AG08396 (cell line): ENCODE measurements around the gene TEX10.
"Not testable (repeated sequence)": the region's sequence is repeated elsewhere in the genome, so short reads cannot be mapped to it uniquely, and the experiment has no call there.

ENCODE experiments used
- DNase-seq: peaks from one replicate; pipeline ENCODE4 v3.0.0; 2012; ENCODE audit warnings: low spot score, mixed read lengths

TEX10 gene

DNA sequence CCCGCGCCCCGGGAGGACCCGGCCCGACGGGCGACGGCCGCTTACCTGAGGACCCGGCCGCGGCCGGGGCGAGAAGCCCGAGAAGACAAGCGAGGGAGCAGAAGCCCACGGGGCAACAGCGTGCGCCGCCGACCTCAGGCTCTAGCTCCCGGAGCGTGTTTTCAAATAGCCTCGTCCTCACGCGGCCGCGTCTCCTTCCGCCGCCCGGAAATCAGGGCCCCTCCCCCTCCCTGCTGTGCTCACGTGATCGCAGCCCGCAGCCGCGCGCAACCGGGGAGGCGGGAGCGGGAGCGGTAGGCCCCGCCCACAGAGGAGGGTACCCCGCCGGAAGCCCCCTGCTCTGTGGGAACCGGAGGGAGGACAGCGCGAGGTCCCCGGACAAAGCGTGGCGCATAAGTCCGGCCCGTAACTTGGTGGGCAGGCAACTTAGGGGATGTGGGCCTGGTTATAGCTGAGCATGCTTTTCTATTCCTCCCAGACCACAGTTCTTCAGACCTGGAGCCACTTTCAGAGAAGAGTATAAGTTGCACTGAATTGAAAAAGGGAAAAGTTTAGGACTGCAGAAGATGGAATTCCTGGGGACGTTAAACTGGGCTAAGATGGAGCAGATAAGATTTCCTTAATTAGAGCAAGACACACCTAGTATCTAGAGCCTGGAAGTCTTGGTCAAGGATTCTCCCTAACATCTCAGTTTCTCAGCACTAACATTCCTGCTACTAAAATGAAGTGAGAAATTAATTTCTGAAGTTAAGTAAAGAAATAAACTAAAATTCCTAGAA is at the start of gene TEX10:
Gene TEX10, minus strand, starts transcription at position 216 of the 779 bp plus-strand sequence. CDS start 3,579 bp downstream, outside the sequence.
- peak; percentile 96 for DNase-seq

DNA sequence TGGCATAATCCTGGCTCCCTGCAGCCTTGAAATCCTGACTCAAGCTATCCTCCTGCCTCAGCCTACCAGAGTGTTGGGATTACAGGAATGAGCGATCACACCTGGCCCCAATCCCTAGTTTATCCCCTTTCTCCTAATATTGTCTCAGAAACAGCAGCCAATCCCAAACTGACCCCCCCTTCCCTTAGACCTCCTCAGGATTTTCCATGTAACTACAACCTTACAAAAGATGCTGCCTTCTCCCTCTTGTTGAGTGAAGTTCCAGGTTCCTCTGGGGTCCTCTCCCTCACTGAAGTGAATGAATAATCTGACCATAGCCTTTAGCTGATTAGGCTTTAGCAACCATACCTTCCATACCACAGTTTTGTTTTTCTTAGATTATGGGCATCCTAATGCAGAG is 48.3 kb upstream of the TEX10 start:
- DNase-seq = no peak

GRCh38 chr9:100397529-100398266 is 45.0 kb upstream of the TEX10 start:
- DNase-seq = no peak

DNA sequence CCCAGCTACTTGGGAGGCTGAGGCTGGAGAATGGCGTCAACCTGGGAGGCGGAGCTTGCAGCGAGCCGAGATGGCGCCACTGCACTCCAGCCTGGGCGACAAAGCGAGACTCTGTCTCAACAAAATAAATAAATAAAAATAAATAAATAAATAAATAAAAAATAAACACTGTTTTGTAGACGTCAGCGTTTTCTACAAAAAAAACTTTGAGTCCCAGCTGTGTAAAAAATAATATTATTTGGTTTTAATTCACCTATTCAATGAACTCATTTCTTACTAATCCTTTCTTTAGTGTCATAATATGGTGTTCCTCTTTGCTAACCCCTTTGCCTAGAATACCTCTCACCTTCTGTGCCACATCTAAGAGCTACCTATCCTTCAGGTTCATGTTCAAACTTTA is 44.0 kb upstream of the TEX10 start:
- DNase-seq = no peak

- DNase-seq = no peak
Measured at GRCh38 chr9:100394816-100395215, 42.1 kb upstream of the TEX10 start.

- DNase-seq = no peak
Measured at GRCh38 chr9:100394032-100394695, 41.4 kb upstream of the TEX10 start.

GRCh38 chr9:100392989-100393388 is 40.2 kb upstream of the TEX10 start:
- not testable (repeated sequence) for DNase-seq

DNA sequence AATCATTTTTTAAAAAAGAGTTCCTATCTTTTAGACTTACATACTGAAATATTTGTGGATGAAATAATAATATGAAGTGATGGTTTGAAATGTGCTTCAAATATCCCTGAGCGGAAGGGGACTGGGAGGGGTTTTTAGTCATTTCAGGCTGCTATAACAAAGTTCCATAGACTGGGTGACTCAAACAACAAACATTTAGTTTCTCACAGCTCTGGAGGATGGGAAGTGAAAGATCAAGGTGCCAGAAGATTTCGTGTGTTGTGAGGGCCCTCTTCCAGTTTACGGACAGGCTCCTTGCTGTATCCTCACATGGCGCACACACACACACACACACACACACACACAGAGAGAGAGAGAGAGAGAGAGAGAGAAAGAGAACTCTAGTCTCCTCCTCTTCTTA is 27.1 kb upstream of the TEX10 start:
- peak; percentile 17 for DNase-seq

GRCh38 chr9:100377015-100377414 is 24.3 kb upstream of the TEX10 start:
- DNase-seq = no peak

DNA sequence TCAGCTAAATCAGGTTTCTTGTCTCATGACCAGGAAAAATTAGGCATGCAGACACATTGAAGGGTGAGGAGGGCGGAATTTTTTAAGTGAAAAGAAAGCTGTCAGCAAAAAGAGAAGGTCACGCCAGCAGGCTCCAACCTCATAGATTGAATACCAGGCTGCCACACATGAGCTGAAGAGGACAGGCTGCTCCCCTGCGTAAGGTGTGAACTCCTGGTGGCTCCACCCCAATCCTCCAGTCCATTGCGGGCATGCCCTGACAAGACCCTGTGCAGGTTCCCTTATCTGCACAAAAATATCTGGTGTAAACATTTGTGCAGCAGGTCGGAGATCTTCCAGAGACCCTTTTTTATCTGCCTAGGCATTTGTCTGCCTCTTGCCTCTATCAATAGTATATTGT is 22.9 kb upstream of the TEX10 start:
- no peak for DNase-seq

DNA sequence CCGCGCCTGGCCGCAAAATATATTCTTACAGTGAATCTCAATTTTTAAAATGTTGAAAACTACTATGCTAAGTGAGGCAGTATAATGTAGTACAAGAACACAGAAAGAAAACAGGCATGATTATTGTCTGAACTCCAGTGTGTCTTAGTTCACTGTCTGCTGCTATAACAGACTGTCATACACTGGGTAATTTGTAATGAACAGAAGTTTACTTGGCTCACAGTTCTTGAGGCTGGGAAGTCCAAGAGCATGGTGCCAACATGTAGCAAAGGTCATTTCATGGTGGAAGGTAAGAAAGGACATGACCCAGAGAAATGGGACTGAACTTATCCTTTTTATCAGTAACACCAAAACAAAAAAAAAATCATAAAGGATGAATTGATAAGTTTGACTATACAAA is 19.9 kb upstream of the TEX10 start:
- DNase-seq = no peak

GRCh38 chr9:100370064-100370723 is 17.5 kb upstream of the TEX10 start:
- no peak for DNase-seq

GRCh38 chr9:100368672-100369071 is 15.9 kb upstream of the TEX10 start:
- no peak for DNase-seq

DNA sequence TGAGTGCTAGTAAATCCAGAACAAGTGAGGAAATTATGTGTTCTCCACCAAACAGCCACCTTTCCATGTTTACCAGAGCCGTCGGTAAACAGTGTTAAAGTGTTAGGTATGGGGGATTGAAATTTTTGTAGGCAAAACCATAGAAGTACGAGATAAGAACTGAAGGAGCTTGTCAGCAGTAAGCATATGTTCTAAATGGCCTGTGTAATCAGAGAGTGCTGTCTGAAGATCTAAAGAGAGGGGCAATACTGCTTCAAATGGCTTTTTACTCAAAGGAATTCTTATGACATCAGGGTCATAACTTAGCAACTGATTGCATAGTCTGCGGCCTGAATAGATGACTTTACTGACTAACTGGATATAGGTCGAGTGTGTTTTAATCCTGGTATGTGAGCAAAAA is 13.4 kb upstream of the TEX10 start:
- no peak for DNase-seq

GRCh38 chr9:100364013-100364412 is 11.3 kb upstream of the TEX10 start:
- DNase-seq = no peak

DNA sequence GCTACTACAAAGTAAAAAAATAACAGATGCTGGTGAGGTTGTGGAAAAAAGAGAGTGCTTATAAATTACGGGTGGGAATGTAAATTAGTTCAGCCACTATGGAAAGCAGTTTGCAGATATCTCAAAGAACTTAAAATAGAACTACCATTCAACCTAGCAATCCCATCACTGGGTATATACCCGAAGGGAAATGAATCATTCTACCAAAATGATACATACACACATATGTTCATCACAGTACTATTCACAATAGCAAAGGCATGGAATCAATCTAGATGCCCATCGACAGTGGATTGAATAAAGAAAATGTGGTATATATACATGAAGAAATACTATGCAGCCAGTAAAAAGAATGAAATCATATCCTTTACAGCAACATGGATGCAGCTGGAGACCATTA is 6.3 kb upstream of the TEX10 start:
- no peak for DNase-seq

DNA sequence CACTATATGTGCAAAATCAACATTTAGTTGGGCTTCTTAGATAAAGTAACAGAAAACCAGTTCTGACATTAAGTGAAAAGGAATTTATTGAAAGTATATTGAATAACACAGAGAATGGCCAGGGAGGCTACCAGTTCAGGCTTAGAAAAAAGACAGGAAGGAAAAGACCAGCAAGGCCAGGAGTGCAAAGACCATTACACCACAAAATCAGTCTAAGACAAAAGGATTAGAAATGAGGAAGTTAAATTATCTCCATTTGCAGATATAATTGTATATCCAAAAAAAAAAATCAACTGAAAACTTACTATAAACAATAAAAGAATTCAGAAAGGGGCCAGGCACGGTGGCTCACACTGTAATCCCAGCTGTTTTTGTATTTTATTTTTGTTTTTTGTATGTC is 4.8 kb upstream of the TEX10 start:
- no peak for DNase-seq

- no peak for DNase-seq
Measured at GRCh38 chr9:100355561-100355960, 2.8 kb upstream of the TEX10 start.

GRCh38 chr9:100354121-100354800 is 1.5 kb upstream of the TEX10 start:
- DNase-seq = no peak

- DNase-seq = peak; percentile 53
Measured at GRCh38 chr9:100352201-100352726, 478 bp downstream of the TEX10 start.

- no peak for DNase-seq
Measured at GRCh38 chr9:100351508-100351907, 1.2 kb downstream of the TEX10 start.

- DNase-seq = no peak
Measured at GRCh38 chr9:100350188-100350587, 2.6 kb downstream of the TEX10 start.
